Measurements from ENCODE around the gene TMEM208. TPM values are rescaled to one million over a fixed set of nuclear protein-coding genes. Genes with fewer than 3 reads are reported as not detected.

The TMEM208 gene
- total and polyA plus RNA-seq, 2 of the 13 experiments (the other 11 are each of a cell fraction or from before 2014, with no cell fraction given): 58.8 to 72.9 TPM

- TF ChIP-seq TFAP4 (IDR thresholded peaks at IDR 0.05; ENCODE audit: borderline replicate concordance, low read depth): peak; percentile 20; the same call in 1 of the 2 replicates
- TF ChIP-seq IKZF5 (CRISPR knock-in tag; IDR thresholded peaks at IDR 0.05): 0 out of 2 replicates have a peak, but pooled peaks have one; percentile 18
- TF ChIP-seq PRDM15 (CRISPR knock-in tag; IDR thresholded peaks at IDR 0.05): no peak
- TF ChIP-seq ZBTB8A (CRISPR knock-in tag; IDR thresholded peaks at IDR 0.05; ENCODE audit: borderline replicate concordance, low read depth): no peak
- TF ChIP-seq KMT2B (CRISPR knock-in tag; IDR thresholded peaks at IDR 0.05): peak; percentile 28; the same call in 1 of the 2 replicates
- no peak for TF ChIP-seq ZNF446 (CRISPR knock-in tag; IDR thresholded peaks at IDR 0.05)
- peak; percentile 44; the same call in 1 of the 2 replicates for TF ChIP-seq ZNF580 (CRISPR knock-in tag; IDR thresholded peaks at IDR 0.05; ENCODE audit: borderline replicate concordance, low read depth)
- TF ChIP-seq ZNF598 (CRISPR knock-in tag; IDR thresholded peaks at IDR 0.05; ENCODE audit: borderline replicate concordance): peak; percentile 25; the same call in 1 of the 2 replicates
- TF ChIP-seq HOXA7 (CRISPR knock-in tag; IDR thresholded peaks at IDR 0.05): no peak
- TF ChIP-seq ZNF564 (CRISPR knock-in tag; IDR thresholded peaks at IDR 0.05): 0 out of 2 replicates have a peak, but pooled peaks have one; percentile 54
- peak; percentile 84 for TF ChIP-seq HOXA3 (CRISPR knock-in tag; IDR thresholded peaks at IDR 0.05)
- TF ChIP-seq ARHGAP35 (CRISPR knock-in tag; IDR thresholded peaks at IDR 0.05; ENCODE audit: borderline replicate concordance): no peak; the same call in 1 of the 2 replicates
- TF ChIP-seq BHLHE40 (IDR thresholded peaks at IDR 0.05; ENCODE audit: low read length): 0 out of 2 replicates have a peak, but pooled peaks have one; percentile 3
Measured at GRCh38 chr16:67177743-67178699, 48.9 kb upstream of the TMEM208 start (continued).

All from HepG2 (cell line).